Hepatocyte (in vitro differentiated cells): ENCODE results near the gene RIPOR2. TPM values are rescaled to one million over a fixed set of nuclear protein-coding genes. Genes with fewer than 3 reads are reported as not detected.

Experiments used
- DNase-seq: peaks from one replicate; pipeline ENCODE4 v3.0.0-alpha.2; 2016; ENCODE audit warnings: low spot score
- H2AFZ ChIP-seq: fragments of 200-600 bp; sonication (generic); 2 replicates; pipeline ENCODE4 v1.6.0; 2016; ENCODE audit warnings: antibody characterized with exemption, mild to moderate bottlenecking
- H3K27ac ChIP-seq: fragments of 200-600 bp; sonication (generic); 2 replicates; pipeline ENCODE4 v1.5.1; 2016; ENCODE audit warnings: mild to moderate bottlenecking
- H3K27me3 ChIP-seq: fragments of 200-600 bp; sonication (generic); 2 replicates; pipeline ENCODE4 v1.6.1; 2016
- H3K36me3 ChIP-seq: fragments of 200-600 bp; sonication (generic); replicated peaks from 2 replicates; pipeline ENCODE4 v1.5.1; 2016; ENCODE audit warnings: low read depth; ENCODE audit not compliant: insufficient read depth
- H3K4me1 ChIP-seq: fragments of 200-600 bp; sonication (generic); 2 replicates; pipeline ENCODE4 v1.5.1; 2016; ENCODE audit warnings: mild to moderate bottlenecking, moderate library complexity; ENCODE audit not compliant: insufficient read depth
- H3K4me2 ChIP-seq: fragments of 200-600 bp; sonication (generic); 2 replicates; pipeline ENCODE4 v1.6.0; 2016
- H3K4me3 ChIP-seq: fragments of 200-600 bp; sonication (generic); 2 replicates; pipeline ENCODE4 v1.5.1; 2016; ENCODE audit warnings: mild to moderate bottlenecking
- H3K79me2 ChIP-seq: fragments of 200-600 bp; sonication (generic); 2 replicates; pipeline ENCODE4 v1.6.0; 2017; ENCODE audit warnings: mild to moderate bottlenecking
- H3K9me2 ChIP-seq: fragments of 200-600 bp; sonication (generic); replicated peaks from 2 replicates; pipeline ENCODE4 v1.6.0; 2017; ENCODE audit warnings: mild to moderate bottlenecking; ENCODE audit not compliant: insufficient read depth
- H3K9me3 ChIP-seq: fragments of 200-600 bp; sonication (generic); 2 replicates; pipeline ENCODE4 v1.5.1; 2016; ENCODE audit warnings: low read depth, mild to moderate bottlenecking
- H4K20me1 ChIP-seq: fragments of 200-600 bp; sonication (generic); 2 replicates; pipeline ENCODE4 v1.6.0; 2016; ENCODE audit warnings: mild to moderate bottlenecking; ENCODE audit not compliant: insufficient read depth, poor library complexity, severe bottlenecking
- EZH2 ChIP-seq: fragments of 200-600 bp; sonication (generic); IDR thresholded peaks from 2 replicates; pipeline ENCODE4 v1.6.1; 2016; ENCODE audit warnings: antibody characterized with exemption, mild to moderate bottlenecking, borderline replicate concordance
- EZH2phosphoT487 ChIP-seq: fragments of 200-600 bp; sonication (generic); IDR thresholded peaks from one replicate; pipeline ENCODE4 v1.6.1; 2018; ENCODE audit warnings: antibody characterized with exemption, mild to moderate bottlenecking, low read depth, moderate library complexity; ENCODE audit not compliant: unreplicated experiment, severe bottlenecking
- WGBS: methylation state at CpG from one replicate; pipeline ENCODE4 v1.1.6; 2016; ENCODE audit warnings: low lambda C conversion rate; ENCODE audit errors: missing lambda C conversion rate; 5-methylcytosine and 5-hydroxymethylcytosine counted together
- polyA plus RNA-seq: library from polyadenylated mRNA; unstranded; fragments of >200 nt; fragmentation: Nextera tagmentation; extraction: Ambion mirVana; gene quantifications from 2 replicates; pipeline ENCODE4 v1.2.1, GENCODE V29; 2016
- total RNA-seq: library from RNA; depleted of rRNA; stranded (reverse); fragments of >200 nt; gene quantifications from 2 replicates; pipeline ENCODE4 v1.2.3, GENCODE V29; 2014
- TF ChIP-seq, protein P1 (sequence below): fragments of 200-600 bp; sonication (generic); IDR thresholded peaks from 2 replicates; pipeline ENCODE4 v1.5.1; 2016; ENCODE audit warnings: antibody characterized with exemption, mild to moderate bottlenecking; ENCODE audit not compliant: poor library complexity

The RIPOR2 gene
- total and polyA plus RNA-seq, 2 experiments from 2014 or later = 11.8 to 17.3 TPM

- Histone ChIP-seq H3K4me3 (no peak overlapping the region), H3K36me3 (no peaks in the 10 kb centered on the region), H2AFZ (no peak overlapping the region), H3K27me3 (no peaks in the 10 kb centered on the region), H3K4me1 (no peaks in the 10 kb centered on the region), H3K9me3 (no peaks in the 10 kb centered on the region), H3K79me2 (no peaks in the 10 kb centered on the region), H3K4me2 (no peak overlapping the region), H4K20me1 (no peaks in the 10 kb centered on the region), H3K9me2 (no peaks in the 10 kb centered on the region), H3K27ac (no peak overlapping the region)
- 90% methylated on average over 2 of the region's 2 CpGs for WGBS
- no peak for TF ChIP-seq EZH2phosphoT487
- TF ChIP-seq, protein P1, sequence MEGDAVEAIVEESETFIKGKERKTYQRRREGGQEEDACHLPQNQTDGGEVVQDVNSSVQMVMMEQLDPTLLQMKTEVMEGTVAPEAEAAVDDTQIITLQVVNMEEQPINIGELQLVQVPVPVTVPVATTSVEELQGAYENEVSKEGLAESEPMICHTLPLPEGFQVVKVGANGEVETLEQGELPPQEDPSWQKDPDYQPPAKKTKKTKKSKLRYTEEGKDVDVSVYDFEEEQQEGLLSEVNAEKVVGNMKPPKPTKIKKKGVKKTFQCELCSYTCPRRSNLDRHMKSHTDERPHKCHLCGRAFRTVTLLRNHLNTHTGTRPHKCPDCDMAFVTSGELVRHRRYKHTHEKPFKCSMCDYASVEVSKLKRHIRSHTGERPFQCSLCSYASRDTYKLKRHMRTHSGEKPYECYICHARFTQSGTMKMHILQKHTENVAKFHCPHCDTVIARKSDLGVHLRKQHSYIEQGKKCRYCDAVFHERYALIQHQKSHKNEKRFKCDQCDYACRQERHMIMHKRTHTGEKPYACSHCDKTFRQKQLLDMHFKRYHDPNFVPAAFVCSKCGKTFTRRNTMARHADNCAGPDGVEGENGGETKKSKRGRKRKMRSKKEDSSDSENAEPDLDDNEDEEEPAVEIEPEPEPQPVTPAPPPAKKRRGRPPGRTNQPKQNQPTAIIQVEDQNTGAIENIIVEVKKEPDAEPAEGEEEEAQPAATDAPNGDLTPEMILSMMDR = no peak
- DNase-seq = no peak
Observed at GRCh38 chr6:24840187-24840586, 95.6 kb downstream of the RIPOR2 start.

DNA sequence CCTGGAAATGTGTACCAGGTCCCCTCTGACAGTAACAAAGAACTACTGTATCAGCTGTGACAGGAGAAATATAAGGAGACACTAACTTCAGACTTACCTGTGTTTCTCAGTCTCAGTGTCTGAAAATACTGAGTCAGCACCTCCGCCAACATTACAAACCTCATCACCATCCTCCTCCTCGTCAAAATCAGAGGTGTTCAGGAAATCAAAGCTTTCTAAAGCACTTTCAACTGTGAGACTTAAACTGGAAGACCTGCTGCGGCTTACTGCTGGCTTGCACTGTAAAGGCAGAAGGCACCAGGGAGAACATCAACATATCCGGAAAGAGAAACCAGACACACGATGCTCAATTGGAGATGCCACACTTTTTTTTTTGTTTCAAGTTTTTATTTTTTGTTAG, 96.8 kb downstream of the RIPOR2 start:
- H4K20me1 ChIP-seq = no peaks in the 10 kb centered on the region
- H3K4me1 ChIP-seq = no peaks in the 10 kb centered on the region
- H3K27me3 ChIP-seq = no peaks in the 10 kb centered on the region
- no peaks in the 10 kb centered on the region for H3K79me2 ChIP-seq
- H3K9me3 ChIP-seq = no peaks in the 10 kb centered on the region
- H3K9me2 ChIP-seq = no peaks in the 10 kb centered on the region
- TF ChIP-seq EZH2 (no peak), EZH2phosphoT487 (no peak)
- TF ChIP-seq, protein P1 = no peak
- H3K4me3 ChIP-seq = no peak overlapping the region
- no peak overlapping the region for H3K4me2 ChIP-seq
- DNase-seq = no peak
- no peaks in the 10 kb centered on the region for H3K36me3 ChIP-seq
- H3K27ac ChIP-seq = no peak overlapping the region
- WGBS = 95% methylated on average over 5 of the region's 5 CpGs
- no peak overlapping the region for H2AFZ ChIP-seq

- TF ChIP-seq EZH2phosphoT487 (no peak), EZH2 (no peak)
- TF ChIP-seq, protein P1 = no peak
- H3K79me2 ChIP-seq = no peaks in the 10 kb centered on the region
- no peaks in the 10 kb centered on the region for H3K4me1 ChIP-seq
- no peaks in the 10 kb centered on the region for H3K9me3 ChIP-seq
- H3K9me2 ChIP-seq = no peaks in the 10 kb centered on the region
- H3K4me2 ChIP-seq = no peak overlapping the region
- DNase-seq = no peak
- H3K27me3 ChIP-seq = no peaks in the 10 kb centered on the region
- H3K27ac ChIP-seq = no peak overlapping the region
- H4K20me1 ChIP-seq = no peaks in the 10 kb centered on the region
- no peak overlapping the region for H2AFZ ChIP-seq
- no peak overlapping the region for H3K4me3 ChIP-seq
- 97% methylated on average over 3 of the region's 3 CpGs for WGBS
- H3K36me3 ChIP-seq = no peaks in the 10 kb centered on the region
Observed at GRCh38 chr6:24838081-24838480, 97.7 kb downstream of the RIPOR2 start.

DNA sequence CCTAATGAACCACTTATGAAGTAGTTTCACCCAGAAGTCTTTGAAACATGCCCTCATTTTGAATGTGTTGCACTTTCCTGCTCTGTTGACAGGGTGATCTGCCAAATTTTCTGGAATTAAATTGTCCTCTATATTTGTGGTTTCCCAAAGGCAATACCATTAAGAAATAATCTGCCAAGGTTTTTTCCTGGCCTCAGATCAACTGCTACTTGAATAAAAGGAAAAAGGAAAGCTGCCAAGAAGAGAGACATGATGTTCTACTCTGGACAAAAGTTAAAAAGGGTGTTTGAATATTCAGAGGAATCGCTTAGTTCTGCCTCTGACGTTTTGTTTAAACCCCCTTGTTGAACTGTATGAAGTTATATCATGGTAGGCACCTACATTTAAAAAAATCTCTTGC, 99.7 kb downstream of the RIPOR2 start:
- Histone ChIP-seq H3K79me2 (no peaks in the 10 kb centered on the region), H3K36me3 (no peaks in the 10 kb centered on the region), H2AFZ (no peak overlapping the region), H3K9me2 (no peaks in the 10 kb centered on the region), H3K27ac (no peak overlapping the region), H4K20me1 (no peaks in the 10 kb centered on the region), H3K4me3 (no peak overlapping the region), H3K4me1 (no peaks in the 10 kb centered on the region), H3K27me3 (no peaks in the 10 kb centered on the region), H3K4me2 (no peak overlapping the region), H3K9me3 (no peaks in the 10 kb centered on the region)
- DNase-seq = no peak
- 89% methylated on average over 2 of the region's 2 CpGs for WGBS
- no peak for TF ChIP-seq EZH2
- no peak for TF ChIP-seq EZH2phosphoT487
- TF ChIP-seq, protein P1 = no peak
